KBM-7 (cell line): ENCODE results near the gene BPIFB4.

Source experiments
- DNase-seq: peaks from one replicate; pipeline ENCODE4 v3.0.0-alpha.2; 2015
- in situ Hi-C: fragments of 300-500 bp; cut with MboI; formaldehyde crosslinking; loops from 2 replicates; pipeline ENCODE4 v1.14.3; 2020; ENCODE audit warnings: low sequenced_read_pairs, low pct_unique_long_range_greater_than_20kb, mixed read lengths

Gene BPIFB4

GRCh38 chr20:33059136-33059535 is 20.3 kb upstream of the BPIFB4 start:
- in situ Hi-C loops = no loop called here
- DNase-seq = no peak

GRCh38 chr20:33059741-33060390 is 19.6 kb upstream of the BPIFB4 start:
- in situ Hi-C loops = no loop called here
- DNase-seq = no peak

- in situ Hi-C loops = no loop called here
- DNase-seq = no peak
Measured at GRCh38 chr20:33061658-33062028, 17.8 kb upstream of the BPIFB4 start.

GRCh38 chr20:33062105-33062824 is 17.2 kb upstream of the BPIFB4 start:
- in situ Hi-C loops = no loop called here
- DNase-seq = no peak

- in situ Hi-C loops = no loop called here
- DNase-seq = no peak
Measured at GRCh38 chr20:33062825-33063149, 16.7 kb upstream of the BPIFB4 start.

GRCh38 chr20:33063271-33063670 is 16.2 kb upstream of the BPIFB4 start:
- in situ Hi-C loops = no loop called here
- DNase-seq = no peak

GRCh38 chr20:33064572-33065287 is 14.7 kb upstream of the BPIFB4 start:
- no peak for DNase-seq
- in situ Hi-C loops = no loop called here

GRCh38 chr20:33065785-33066184 is 13.7 kb upstream of the BPIFB4 start:
- DNase-seq = no peak
- in situ Hi-C loops = no loop called here

- no peak for DNase-seq
- in situ Hi-C loops = no loop called here
Measured at GRCh38 chr20:33067806-33068205, 11.6 kb upstream of the BPIFB4 start.

- in situ Hi-C loops = no loop called here
- no peak for DNase-seq
Measured at GRCh38 chr20:33068251-33068939, 11.0 kb upstream of the BPIFB4 start.

- no peak for DNase-seq
- in situ Hi-C loops = no loop called here
Measured at GRCh38 chr20:33069673-33070072, 9.8 kb upstream of the BPIFB4 start.

GRCh38 chr20:33070111-33071053 is 9.1 kb upstream of the BPIFB4 start:
- no peak for DNase-seq
- in situ Hi-C loops = no loop called here

GRCh38 chr20:33071198-33071597 is 8.2 kb upstream of the BPIFB4 start:
- in situ Hi-C loops = no loop called here
- no peak for DNase-seq

- in situ Hi-C loops = no loop called here
Measured at GRCh38 chr20:33072362-33072761, 7.1 kb upstream of the BPIFB4 start.

GRCh38 chr20:33072813-33073212 is 6.6 kb upstream of the BPIFB4 start:
- DNase-seq = no peak
- in situ Hi-C loops = no loop called here

More at GRCh38 chr20:33072362-33072761, 7.1 kb upstream of the BPIFB4 start:
- DNase-seq = no peak

GRCh38 chr20:33074675-33075074 is 4.8 kb upstream of the BPIFB4 start:
- no peak for DNase-seq
- in situ Hi-C loops = no loop called here

- in situ Hi-C loops = no loop called here
- DNase-seq = no peak
Measured at GRCh38 chr20:33075281-33075680, 4.2 kb upstream of the BPIFB4 start.

GRCh38 chr20:33076662-33077372 is 2.6 kb upstream of the BPIFB4 start:
- peak; percentile 14 for DNase-seq

More at GRCh38 chr20:33076662-33077372, 2.6 kb upstream of the BPIFB4 start:
- in situ Hi-C loops = no loop called here
